AG04450 (cell line): ENCODE data around the gene SPART. TPM values are rescaled to one million over a fixed set of nuclear protein-coding genes. Genes with fewer than 3 reads are reported as not detected.
"Not testable (repeated sequence)": the region's sequence is repeated elsewhere in the genome, so short reads cannot be mapped to it uniquely, and the experiment has no call there.

Experiments
- CTCF ChIA-PET: fragments of 300-600, 350-600 bp; formaldehyde crosslinking; extraction: SDS; loops from one replicate; lab custom pipeline; 2022; ENCODE audit warnings: antibody characterized with exemption, inconsistent platforms; lab: Charles Lee
- POLR2A ChIA-PET: fragments of 350-600 bp; formaldehyde crosslinking; extraction: SDS; loops from one replicate; lab custom pipeline; 2021; ENCODE audit warnings: antibody characterized with exemption, inconsistent platforms; lab: Yijun Ruan, JAX
- DNase-seq: peaks from one replicate; pipeline ENCODE4 v3.0.0-alpha.2; 2011; ENCODE audit warnings: low read depth, low spot score
- H3K27ac ChIP-seq: one replicate; pipeline ENCODE4 v1.5.1; 2012; ENCODE audit warnings: low read depth, low read length, control low read depth
- H3K27me3 ChIP-seq: one replicate; pipeline ENCODE4 v1.6.0; 2012; ENCODE audit warnings: low read length; ENCODE audit not compliant: control insufficient read depth, insufficient read depth
- H3K4me3 ChIP-seq: 2 replicates; pipeline ENCODE4 v1.5.1; 2011; ENCODE audit warnings: mild to moderate bottlenecking, low read depth, low read length, control low read depth
- H3K9me3 ChIP-seq: 2 replicates; pipeline ENCODE4 v1.5.1; 2012; ENCODE audit warnings: low read length; ENCODE audit not compliant: control insufficient read depth, insufficient read depth
- CTCF ChIP-seq: IDR thresholded peaks from 2 replicates; pipeline ENCODE4 v1.5.1; 2011; ENCODE audit warnings: low read depth, low read length, control low read depth, inconsistent platforms
- polyA plus RNA-seq: library from polyadenylated mRNA; depleted of rRNA; stranded (reverse); fragments of >200 nt; gene quantifications from 2 replicates; pipeline ENCODE4 v1.2.3, GENCODE V29; 2011

SPART gene
- polyA plus RNA-seq, 1 experiment = 94.6 TPM

DNA sequence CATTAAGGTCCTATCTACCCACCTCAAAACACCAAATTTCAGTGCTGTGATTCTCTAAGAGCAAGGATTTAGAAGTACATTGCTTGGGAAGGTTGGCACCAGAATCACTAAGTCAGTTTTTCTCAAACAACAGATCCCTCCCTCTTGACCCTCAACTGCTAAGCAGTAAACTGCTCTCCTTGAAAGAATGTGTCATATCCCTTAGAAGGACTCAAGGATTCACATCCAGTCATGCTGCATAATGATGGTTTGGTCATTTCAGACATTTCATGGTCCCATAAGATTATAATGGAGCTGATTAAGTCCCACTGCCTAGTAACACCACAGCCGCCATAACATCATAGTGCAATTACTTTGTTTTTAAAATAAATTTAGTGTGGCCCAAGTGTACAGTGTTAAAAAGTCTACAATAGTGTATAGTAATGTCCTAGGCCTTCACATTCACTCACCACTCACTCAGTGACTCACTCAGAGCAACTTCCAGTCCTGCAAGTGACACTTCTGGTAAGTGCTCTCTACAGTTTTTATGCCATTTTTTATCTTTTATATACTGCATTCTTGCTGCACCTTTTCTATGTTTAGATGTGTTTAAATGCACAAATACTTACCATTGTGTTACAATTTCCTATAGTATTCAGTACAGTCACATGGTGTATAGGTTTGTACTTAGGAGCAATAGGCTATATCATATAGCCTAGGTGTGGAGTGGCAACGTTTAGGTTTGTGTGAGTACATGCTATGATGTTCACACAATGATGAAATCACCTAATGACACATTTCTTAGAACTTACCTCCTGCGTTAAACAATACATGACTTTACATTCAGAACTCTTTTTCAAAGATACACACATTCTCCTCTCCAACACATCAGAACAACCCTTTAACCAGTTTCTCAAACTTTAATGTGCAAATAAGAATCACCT lies 32.9 kb downstream of the SPART start:
- ChIA-PET POLR2A (no interaction called here), CTCF (interaction anchor here (0.6 to 1.3 kb wide), 3 partner anchors 9 to 755 kb away, joined by 3 to 5 read pairs (median 3); no protein-coding TSS in a partner anchor)
- H3K9me3 ChIP-seq = no peaks in the 10 kb centered on the region
- no peak for DNase-seq
- no peak overlapping the region for H3K4me3 ChIP-seq
- no peak overlapping the region for H3K27ac ChIP-seq
- H3K27me3 ChIP-seq = no peaks in the 10 kb centered on the region
- TF ChIP-seq CTCF = no peak

DNA sequence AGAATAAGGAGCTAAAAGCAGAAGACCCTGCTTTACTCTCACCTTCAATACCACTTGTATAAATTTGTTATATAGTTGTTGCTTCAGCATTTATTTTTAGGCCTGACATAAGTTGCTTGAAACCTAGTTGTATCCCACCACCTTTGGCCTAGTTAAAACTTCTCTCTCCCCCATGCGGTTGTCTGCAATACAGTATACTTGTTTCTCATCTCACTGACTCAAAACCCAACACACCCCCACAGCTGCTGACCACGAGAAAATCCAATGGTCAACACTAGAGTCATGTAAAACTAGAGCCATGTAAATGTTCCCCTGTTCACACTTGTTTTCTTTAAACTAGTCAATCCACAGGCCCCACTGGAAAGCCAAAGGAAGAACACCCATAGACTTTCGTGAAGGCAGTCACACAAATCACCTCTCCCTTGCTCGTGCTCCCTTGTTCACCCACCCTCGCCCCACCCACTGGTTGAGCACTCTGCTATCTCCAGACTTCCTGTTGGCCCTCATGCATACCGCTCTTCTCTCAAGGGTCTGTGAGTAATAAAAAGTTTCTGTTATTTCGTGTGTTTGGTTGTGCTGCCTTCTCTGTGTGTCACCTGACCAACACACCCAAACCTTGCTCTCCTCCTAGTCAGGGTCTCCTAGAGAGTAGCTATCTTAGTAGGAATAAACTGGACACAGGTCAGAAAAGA lies 35.6 kb downstream of the SPART start:
- no peaks in the 10 kb centered on the region for H3K9me3 ChIP-seq
- TF ChIP-seq CTCF = no peak
- no peak for DNase-seq
- POLR2A ChIA-PET = no interaction called here
- H3K27ac ChIP-seq = no peak overlapping the region
- H3K27me3 ChIP-seq = no peaks in the 10 kb centered on the region
- CTCF ChIA-PET = interaction anchor here (1.6 kb wide), 1 partner anchor 28 kb away, joined by 4 read pairs; no protein-coding TSS in a partner anchor
- no peak overlapping the region for H3K4me3 ChIP-seq

- Histone ChIP-seq H3K9me3 (no peaks in the 10 kb centered on the region), H3K27me3 (no peaks in the 10 kb centered on the region), H3K4me3 (no peak overlapping the region), H3K27ac (no peak overlapping the region)
- DNase-seq = no peak
- ChIA-PET POLR2A (no interaction called here), CTCF (interaction anchor here (0.8 to 4.3 kb wide), 2 partner anchors 19 to 93 kb away, joined by 3 to 14 read pairs; no protein-coding TSS in a partner anchor)
- no peak for TF ChIP-seq CTCF
These were observed 43.9 kb downstream of the SPART start for GRCh38 chr13:36302289-36302688.

- DNase-seq, H3K27ac ChIP-seq, H3K27me3 ChIP-seq, H3K4me3 ChIP-seq, H3K9me3 ChIP-seq: not testable (repeated sequence)
- ChIA-PET POLR2A (interaction anchor here (1.0 kb wide), 1 partner anchor 46 kb away, joined by 3 read pairs; no protein-coding TSS in a partner anchor), CTCF (interaction anchor here (1.9 kb wide), 1 partner anchor 47 kb away, joined by 7 read pairs; no protein-coding TSS in a partner anchor)
These were observed 46.7 kb downstream of the SPART start for GRCh38 chr13:36299469-36299868.

DNA sequence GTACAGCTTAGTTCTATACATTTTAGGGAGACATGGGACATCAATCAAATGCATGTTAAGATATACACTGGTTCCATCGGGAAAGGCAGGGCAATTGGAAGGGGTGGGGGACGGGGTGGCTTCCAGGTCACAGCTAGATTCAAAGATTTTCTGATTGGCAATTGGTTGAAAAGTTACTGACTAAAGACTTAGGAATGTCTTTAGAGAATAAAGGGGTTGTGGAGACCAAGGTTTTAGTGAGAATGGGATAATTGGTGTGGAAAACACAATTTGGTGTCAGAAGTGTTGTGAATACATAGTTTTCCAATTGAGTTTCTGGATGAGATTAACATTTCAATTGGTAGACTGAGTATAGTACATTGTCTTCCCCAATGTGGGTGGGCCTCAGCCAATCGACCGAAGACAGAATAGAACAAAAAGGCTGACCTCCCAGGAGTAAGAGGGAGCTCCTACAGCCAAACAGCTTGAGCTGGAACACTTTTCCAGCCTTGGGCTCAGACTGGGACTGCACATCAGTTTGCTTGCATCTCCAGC lies 47.6 kb downstream of the SPART start:
- CTCF ChIA-PET = interaction anchor here (1.9 to 3.6 kb wide), 2 partner anchors 15 to 48 kb away, joined by 7 to 15 read pairs; no protein-coding TSS in a partner anchor
- POLR2A ChIA-PET = interaction anchor here (0.8 to 1.2 kb wide), 3 partner anchors 47 to 319 kb away, joined by 3 read pairs; partner anchors contain the start of gene SPART
- no peak for DNase-seq
- no peak for TF ChIP-seq CTCF
- Histone ChIP-seq H3K4me3 (peak overlapping the region; percentile 74; the same call in 1 of the 2 replicates), H3K27me3 (no peaks in the 10 kb centered on the region), H3K9me3 (no peaks in the 10 kb centered on the region), H3K27ac (no peak overlapping the region)
